ENCODE results near the gene CSNK2A1.
"Not testable (repeated sequence)": the region's sequence is repeated elsewhere in the genome, so short reads cannot be mapped to it uniquely, and the experiment has no call there.

CSNK2A1 gene

DNA sequence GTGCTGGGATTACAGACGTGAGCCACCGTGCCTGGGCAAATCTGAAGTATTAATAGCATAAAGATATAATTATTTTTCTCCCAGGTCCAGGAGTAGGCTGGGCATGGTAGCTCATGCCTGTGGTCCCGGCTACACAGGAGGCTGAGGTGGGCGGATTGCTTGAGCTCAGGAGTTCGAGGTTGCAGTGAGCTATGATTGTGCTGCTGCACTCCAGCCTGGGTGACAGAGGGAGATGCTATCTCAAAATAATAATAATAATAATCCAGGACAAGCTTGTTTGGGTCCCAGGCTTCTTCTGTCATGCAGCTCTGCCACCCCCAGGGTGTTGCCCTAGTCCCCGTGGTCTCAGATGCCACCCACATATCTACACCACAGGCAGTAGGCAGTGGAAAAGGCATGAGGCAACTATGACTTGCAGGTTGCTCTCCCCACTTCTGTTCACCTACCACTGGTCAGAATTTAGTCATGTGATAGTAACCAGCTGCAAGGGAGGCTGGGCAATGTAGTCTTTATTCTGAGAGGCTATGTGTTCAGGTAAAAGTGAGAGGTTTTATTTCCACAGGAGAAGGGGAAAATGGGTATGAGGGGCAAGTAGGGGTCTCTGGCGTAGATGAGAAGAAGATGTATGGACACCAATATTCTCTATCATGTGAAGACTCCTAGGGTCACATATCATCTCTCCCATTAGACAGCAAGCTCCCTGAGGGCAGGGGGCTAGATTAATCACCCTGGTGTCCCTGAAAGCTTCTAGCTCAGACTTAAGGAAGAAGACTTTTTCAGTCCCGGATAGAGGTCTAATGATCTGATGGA lies 40.8 kb upstream of the CSNK2A1 start:
- TF ChIP-seq, protein P1, sequence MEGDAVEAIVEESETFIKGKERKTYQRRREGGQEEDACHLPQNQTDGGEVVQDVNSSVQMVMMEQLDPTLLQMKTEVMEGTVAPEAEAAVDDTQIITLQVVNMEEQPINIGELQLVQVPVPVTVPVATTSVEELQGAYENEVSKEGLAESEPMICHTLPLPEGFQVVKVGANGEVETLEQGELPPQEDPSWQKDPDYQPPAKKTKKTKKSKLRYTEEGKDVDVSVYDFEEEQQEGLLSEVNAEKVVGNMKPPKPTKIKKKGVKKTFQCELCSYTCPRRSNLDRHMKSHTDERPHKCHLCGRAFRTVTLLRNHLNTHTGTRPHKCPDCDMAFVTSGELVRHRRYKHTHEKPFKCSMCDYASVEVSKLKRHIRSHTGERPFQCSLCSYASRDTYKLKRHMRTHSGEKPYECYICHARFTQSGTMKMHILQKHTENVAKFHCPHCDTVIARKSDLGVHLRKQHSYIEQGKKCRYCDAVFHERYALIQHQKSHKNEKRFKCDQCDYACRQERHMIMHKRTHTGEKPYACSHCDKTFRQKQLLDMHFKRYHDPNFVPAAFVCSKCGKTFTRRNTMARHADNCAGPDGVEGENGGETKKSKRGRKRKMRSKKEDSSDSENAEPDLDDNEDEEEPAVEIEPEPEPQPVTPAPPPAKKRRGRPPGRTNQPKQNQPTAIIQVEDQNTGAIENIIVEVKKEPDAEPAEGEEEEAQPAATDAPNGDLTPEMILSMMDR (IDR thresholded peaks at IDR 0.05; ENCODE audit: control insufficient read depth, extremely low read depth, insufficient read depth) = no peak
- no peak overlapping the region for H3K4me3 ChIP-seq (ENCODE audit: low read depth, low read length)
- no peak for DNase-seq (ENCODE audit: low read depth)

DNA sequence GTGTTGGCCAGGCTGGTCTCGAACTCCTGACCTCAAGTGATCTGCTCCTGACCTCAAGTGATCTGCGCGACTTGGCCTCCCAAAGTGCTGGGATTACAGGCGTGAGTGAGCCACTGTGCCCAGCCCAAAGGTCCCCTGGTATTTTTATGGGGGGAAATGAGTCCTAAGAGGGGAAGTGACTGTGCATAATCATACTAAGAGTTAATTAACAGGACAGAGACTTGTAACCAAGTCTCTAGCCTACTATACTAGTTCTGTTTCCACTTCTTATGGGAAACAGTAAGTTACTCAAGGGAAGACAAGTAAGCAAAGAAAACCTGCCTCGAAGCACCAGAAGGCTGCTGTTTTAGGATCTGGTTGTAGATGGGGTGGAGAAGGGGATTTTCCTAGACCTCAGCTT lies 38.6 kb upstream of the CSNK2A1 start:
- TF ChIP-seq, protein P1 (IDR thresholded peaks at IDR 0.05; ENCODE audit: control insufficient read depth, extremely low read depth, insufficient read depth) = no peak
- DNase-seq (ENCODE audit: low read depth) = no peak
- no peak overlapping the region for H3K4me3 ChIP-seq (ENCODE audit: low read depth, low read length)

DNA sequence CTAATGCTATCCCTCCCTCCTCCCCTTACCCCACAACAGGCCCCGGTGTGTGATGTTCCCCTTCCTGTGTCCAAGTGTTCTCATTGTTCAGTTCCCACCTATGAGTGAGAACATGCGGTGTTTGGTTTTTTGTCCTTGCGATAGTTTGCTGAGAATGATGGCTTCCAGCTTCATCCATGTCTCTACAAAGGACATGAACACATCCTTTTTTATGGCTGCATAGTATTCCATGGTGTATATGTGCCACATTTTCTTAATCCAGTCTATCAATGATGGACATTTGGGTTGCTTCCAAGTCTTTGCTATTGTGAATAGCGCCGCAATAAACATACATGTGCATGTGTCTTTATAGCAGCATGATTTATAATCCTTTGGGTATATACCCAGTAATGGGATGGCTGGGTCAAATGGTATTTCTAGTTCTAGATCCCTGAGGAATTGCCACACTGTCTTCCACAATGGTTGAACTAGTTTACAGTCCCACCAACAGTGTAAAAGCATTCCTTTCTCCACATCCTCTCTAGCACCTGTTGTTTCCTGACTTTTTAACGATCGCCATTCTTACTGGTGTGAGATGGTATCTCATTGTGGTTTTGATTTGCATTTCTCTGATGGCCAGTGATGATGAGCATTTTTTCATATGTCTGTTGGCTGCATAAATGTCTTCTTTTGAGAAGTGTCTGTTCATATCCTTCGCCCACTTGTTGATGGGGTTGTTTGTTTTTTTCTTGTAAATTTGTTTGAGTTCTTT lies 35.5 kb upstream of the CSNK2A1 start:
- not testable (repeated sequence) for DNase-seq (ENCODE audit: low read depth); H3K4me3 ChIP-seq (ENCODE audit: low read depth, low read length)

DNA sequence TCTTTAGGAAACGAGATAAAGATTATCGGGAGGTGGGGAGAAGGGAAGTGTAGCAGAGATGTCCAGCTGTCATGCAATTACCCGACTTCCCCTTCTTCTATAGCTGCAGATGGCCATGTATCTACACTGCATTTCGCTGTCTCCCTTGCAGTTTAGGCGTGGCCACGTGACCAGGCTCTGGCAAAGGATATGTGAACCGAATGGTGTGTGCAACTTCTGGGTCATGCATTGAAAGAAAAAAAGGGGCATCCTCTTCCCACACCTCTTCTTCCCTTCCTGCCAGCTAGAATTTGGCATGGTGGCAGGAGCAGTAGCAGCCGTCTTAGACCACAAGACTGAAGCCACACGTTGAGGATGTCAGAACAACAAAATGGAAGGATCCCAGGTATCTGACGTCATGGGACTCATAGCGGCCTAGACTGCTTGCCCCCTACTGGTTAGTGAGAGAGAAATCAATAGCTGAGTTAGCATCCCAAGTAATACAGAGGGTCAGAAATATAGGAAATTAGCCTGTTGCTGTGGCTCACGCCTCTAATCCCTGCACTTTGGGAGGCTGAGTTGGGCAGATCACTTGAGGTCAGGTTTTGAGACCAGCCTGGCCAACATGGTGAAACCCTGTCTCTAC lies 33.7 kb upstream of the CSNK2A1 start:
- DNase-seq (ENCODE audit: low read depth) = no peak
- TF ChIP-seq, protein P1 (IDR thresholded peaks at IDR 0.05; ENCODE audit: control insufficient read depth, extremely low read depth, insufficient read depth) = 0 out of 2 replicates have a peak, but pooled peaks have one; percentile 7
- no peak overlapping the region for H3K4me3 ChIP-seq (ENCODE audit: low read depth, low read length)

DNA sequence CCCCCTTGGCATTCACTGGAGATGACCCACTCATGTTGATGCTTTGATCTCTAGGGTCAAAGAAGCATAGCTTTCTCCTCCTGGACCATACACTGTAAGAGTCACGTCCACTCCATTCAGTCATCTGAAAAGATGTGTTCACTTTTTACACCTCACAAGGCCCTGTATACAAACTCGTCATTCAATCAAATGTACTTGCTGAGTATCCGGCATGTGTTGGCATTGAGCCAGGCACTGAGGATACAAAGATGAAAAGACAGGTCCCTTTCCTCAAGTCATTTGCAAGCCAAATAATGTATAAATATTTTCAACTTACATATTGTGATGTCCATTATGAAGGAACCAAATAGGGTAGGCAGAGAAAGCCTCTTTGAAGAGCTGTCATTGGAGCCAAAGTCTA lies 32.6 kb upstream of the CSNK2A1 start:
- TF ChIP-seq, protein P1 (IDR thresholded peaks at IDR 0.05; ENCODE audit: control insufficient read depth, extremely low read depth, insufficient read depth) = no peak
- DNase-seq (ENCODE audit: low read depth) = no peak
- no peak overlapping the region for H3K4me3 ChIP-seq (ENCODE audit: low read depth, low read length)

DNA sequence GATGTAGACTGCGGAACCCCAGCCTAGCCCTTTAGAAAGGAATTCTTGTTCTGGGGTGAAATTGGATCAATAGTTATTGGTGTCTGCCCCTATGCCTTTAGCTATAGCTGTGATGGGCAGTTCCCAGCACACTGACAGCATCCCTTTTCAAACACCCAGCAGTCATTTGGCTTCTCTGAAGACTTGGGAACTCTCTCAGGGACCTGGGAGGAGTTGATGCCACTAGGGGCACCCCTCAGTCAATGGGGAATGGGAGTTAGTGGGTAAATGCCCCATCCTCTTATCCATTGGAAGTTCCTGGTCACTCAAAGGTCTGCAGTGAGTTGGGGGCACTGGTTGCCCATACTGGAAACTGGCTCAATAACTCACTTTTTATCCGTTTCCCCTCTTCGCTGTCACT lies 31.6 kb upstream of the CSNK2A1 start:
- no peak for DNase-seq (ENCODE audit: low read depth)
- H3K4me3 ChIP-seq (ENCODE audit: low read depth, low read length) = no peak overlapping the region
- TF ChIP-seq, protein P1 (IDR thresholded peaks at IDR 0.05; ENCODE audit: control insufficient read depth, extremely low read depth, insufficient read depth) = no peak

DNA sequence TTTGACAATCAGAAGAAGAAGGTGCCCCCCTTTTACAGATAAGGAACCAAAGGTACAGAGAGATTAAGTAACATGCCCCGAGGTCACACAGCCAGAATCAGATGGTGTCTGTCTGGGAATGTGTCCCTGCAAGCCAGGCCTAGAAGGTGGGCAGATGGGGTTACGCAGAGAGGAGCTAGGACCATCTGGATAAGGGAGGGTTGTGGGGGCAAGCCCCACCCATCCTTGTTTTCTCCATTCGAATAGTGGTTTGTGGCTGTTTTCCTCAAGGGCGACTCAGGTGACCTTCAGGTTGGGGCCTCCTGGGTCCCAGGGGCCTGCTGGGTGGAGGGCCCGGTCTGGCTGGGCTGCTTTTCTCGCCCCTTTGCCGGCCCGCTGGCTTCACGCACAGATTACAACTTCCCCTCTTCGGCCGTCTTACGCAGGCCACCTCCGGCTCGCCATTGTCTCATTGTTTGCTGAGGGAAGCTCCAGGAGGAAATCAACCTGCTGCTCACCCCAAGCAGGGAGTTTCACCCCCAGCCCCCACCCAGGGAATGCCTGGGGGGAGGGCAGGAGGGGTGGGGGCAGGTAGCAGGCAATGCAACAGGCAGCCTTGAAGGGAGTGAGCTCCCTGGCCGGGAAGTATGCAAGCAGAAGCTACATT lies 30.8 kb upstream of the CSNK2A1 start:
- DNase-seq (ENCODE audit: low read depth) = no peak
- TF ChIP-seq, protein P1 (IDR thresholded peaks at IDR 0.05; ENCODE audit: control insufficient read depth, extremely low read depth, insufficient read depth) = no peak
- H3K4me3 ChIP-seq (ENCODE audit: low read depth, low read length) = no peak overlapping the region

Data from LNCaP clone FGC (cell line).